GM12891 (cell line): ENCODE data around the gene LIPN.

Experiments used
- PAX5 ChIP-seq: IDR thresholded peaks from 2 replicates; pipeline ENCODE4 v1.6.1; 2011; ENCODE audit warnings: low read length, moderate library complexity, mild to moderate bottlenecking; ENCODE audit not compliant: insufficient read depth, severe bottlenecking
- POLR2A ChIP-seq: IDR thresholded peaks from 2 replicates; pipeline ENCODE4 v1.6.1; 2011; ENCODE audit warnings: low read depth, low read length, control low read depth
- POLR2AphosphoS5 ChIP-seq: IDR thresholded peaks from 2 replicates; pipeline ENCODE4 v1.6.1; 2011; ENCODE audit warnings: low read depth, low read length, control low read depth
- SPI1 ChIP-seq: IDR thresholded peaks from 2 replicates; pipeline ENCODE4 v1.6.1; 2011; ENCODE audit warnings: low read depth, low read length, control low read depth
- TAF1 ChIP-seq: IDR thresholded peaks from 2 replicates; pipeline ENCODE4 v1.6.1; 2011; ENCODE audit warnings: low read depth, low read length, control low read depth

- TF ChIP-seq POLR2A (no peak), POLR2AphosphoS5 (no peak), TAF1 (no peak), SPI1 (no peak), PAX5 (no peak)
Observed at GRCh38 chr10:88781206-88781605, 21.4 kb downstream of the LIPN start.
